GM10266 (cell line): Measurements from ENCODE around the gene ADAMTS9.

Source experiments
- DNase-seq: peaks from one replicate; pipeline ENCODE4 v3.0.0; 2012; ENCODE audit errors: extremely low spot score
- CTCF ChIP-seq: IDR thresholded peaks from 2 replicates; pipeline ENCODE4 v1.5.1; 2012; ENCODE audit warnings: mild to moderate bottlenecking, low read depth; ENCODE audit not compliant: control insufficient read depth, insufficient read depth; ENCODE audit errors: missing control alignments

The ADAMTS9 gene

GRCh38 chr3:64502284-64502683, 185.5 kb downstream of the ADAMTS9 start:
- no peak for DNase-seq
- TF ChIP-seq CTCF, result no peak

GRCh38 chr3:64501298-64501906, 186.4 kb downstream of the ADAMTS9 start:
- no peak for DNase-seq
- no peak for TF ChIP-seq CTCF

GRCh38 chr3:64496786-64497490, 190.9 kb downstream of the ADAMTS9 start:
- DNase-seq, result no peak
- no peak for TF ChIP-seq CTCF

- TF ChIP-seq CTCF, result no peak
- no peak for DNase-seq
These were observed 191.9 kb downstream of the ADAMTS9 start for GRCh38 chr3:64495781-64496334.

- TF ChIP-seq CTCF, result no peak
- DNase-seq, result no peak
These were observed 192.5 kb downstream of the ADAMTS9 start for GRCh38 chr3:64495121-64495780.

- no peak for DNase-seq
- no peak for TF ChIP-seq CTCF
These were observed 193.3 kb downstream of the ADAMTS9 start for GRCh38 chr3:64494526-64494925.
